ENCODE results near the gene FOXR1. TPM values are rescaled to one million over a fixed set of nuclear protein-coding genes. Genes with fewer than 3 reads are reported as not detected.

Gene FOXR1
- not detected for total RNA-seq

- peaks cover 12% of the 10 kb centered on the region for H3K27me3 Mint-ChIP-seq
- DNase-seq = no peak
- intact Hi-C loops (cut with micrococcal nuclease) = no loop called here
- no peak within 1 kb of the TSS for H3K27ac Mint-ChIP-seq
- H3K4me1 Mint-ChIP-seq (ENCODE audit: low read depth) = no peaks in the 10 kb centered on the region
- ChIA-PET CTCF (no interaction called here), POLR2A (interaction anchor here (0.9 kb wide), 1 partner anchor 11 kb away, joined by 3 read pairs; no protein-coding TSS in a partner anchor)
- H3K36me3 Mint-ChIP-seq (ENCODE audit: low read depth) = no peaks in the 10 kb centered on the region
- H3K9me3 Mint-ChIP-seq = no peaks in the 10 kb centered on the region
- no peak for ATAC-seq
- no peak within 1 kb of the TSS for H3K4me3 Mint-ChIP-seq
- TF ChIP-seq CTCF (IDR thresholded peaks at IDR 0.05) = no peak
Measured at GRCh38 chr11:118971646-118972045, at the start of gene FOXR1. FOXR1 (plus strand) TSS chr11:118971761; CDS start chr11:118971932, 171 bp downstream.

GRCh38 chr11:118921929-118922744 lies 49.4 kb upstream of the FOXR1 start:
- no peaks in the 10 kb centered on the region for H3K9me3 Mint-ChIP-seq
- CTCF ChIA-PET = interaction anchor here (0.6 to 1.3 kb wide), 3 partner anchors 20 to 155 kb away, joined by 3 read pairs; no protein-coding TSS in a partner anchor
- peak overlapping the region; percentile 96 for H3K27ac Mint-ChIP-seq
- DNase-seq (no peak), ATAC-seq (no peak)
- peak overlapping the region; percentile 93 for H3K4me3 Mint-ChIP-seq
- TF ChIP-seq CTCF (IDR thresholded peaks at IDR 0.05) = no peak
- H3K4me1 Mint-ChIP-seq (ENCODE audit: low read depth) = peaks cover 55% of the 10 kb centered on the region
- peaks cover 10% of the 10 kb centered on the region for H3K36me3 Mint-ChIP-seq (ENCODE audit: low read depth)
- POLR2A ChIA-PET = interaction anchor here (0.9 to 1.7 kb wide), 3 partner anchors 26 to 133 kb away, joined by 3 to 6 read pairs (median 6); no protein-coding TSS in a partner anchor
- H3K27me3 Mint-ChIP-seq = no peaks in the 10 kb centered on the region
- intact Hi-C loops (cut with micrococcal nuclease) = no loop called here

GRCh38 chr11:118922745-118923627 lies 48.6 kb upstream of the FOXR1 start:
- ChIA-PET POLR2A (interaction anchor here (0.9 to 1.7 kb wide), 4 partner anchors 27 to 172 kb away, joined by 3 to 6 read pairs (median 5); partner anchors contain the start of gene CENATAC), CTCF (interaction anchor here (0.6 to 1.3 kb wide), 5 partner anchors 21 to 156 kb away, joined by 3 read pairs; no protein-coding TSS in a partner anchor)
- peak overlapping the region; percentile 81 for H3K27ac Mint-ChIP-seq
- no peaks in the 10 kb centered on the region for H3K27me3 Mint-ChIP-seq
- H3K9me3 Mint-ChIP-seq = no peaks in the 10 kb centered on the region
- peaks cover 57% of the 10 kb centered on the region for H3K4me1 Mint-ChIP-seq (ENCODE audit: low read depth)
- no peak for TF ChIP-seq CTCF (IDR thresholded peaks at IDR 0.05)
- intact Hi-C loops (cut with micrococcal nuclease) = no loop called here
- DNase-seq (no peak), ATAC-seq (no peak)
- peak overlapping the region; percentile 86 for H3K4me3 Mint-ChIP-seq
- peaks cover 5% of the 10 kb centered on the region for H3K36me3 Mint-ChIP-seq (ENCODE audit: low read depth)

- DNase-seq = no peak
Measured at GRCh38 chr11:118923721-118924587, 47.6 kb upstream of the FOXR1 start.

More at GRCh38 chr11:118923721-118924587, 47.6 kb upstream of the FOXR1 start:
- Mint-ChIP-seq H3K4me3 (peak overlapping the region; percentile 86), H3K27me3 (no peaks in the 10 kb centered on the region), H3K36me3 (ENCODE audit: low read depth) (peaks cover 3% of the 10 kb centered on the region), H3K4me1 (ENCODE audit: low read depth) (peaks cover 59% of the 10 kb centered on the region), H3K27ac (peak overlapping the region; percentile 81), H3K9me3 (no peaks in the 10 kb centered on the region)
- intact Hi-C loops (cut with micrococcal nuclease) = no loop called here
- CTCF ChIA-PET = interaction anchor here (0.6 to 3.1 kb wide), 8 partner anchors 16 to 234 kb away, joined by 3 to 14 read pairs (median 3); partner anchors contain the start of gene DDX6
- no peak for TF ChIP-seq CTCF (IDR thresholded peaks at IDR 0.05)
- ATAC-seq = no peak
- POLR2A ChIA-PET = interaction anchor here (1.0 to 1.7 kb wide), 3 partner anchors 19 to 74 kb away, joined by 3 to 6 read pairs (median 3); partner anchors contain the start of gene CENATAC

Measured in activated CD8-positive, alpha-beta T cell treated with anti-CD3 and anti-CD28 coated beads for 36 hours (primary cell).